ENCODE measurements around the gene DLG2.

GRCh38 chr11:84847842-84848241 lies 779.3 kb downstream of the DLG2 start:
- TF ChIP-seq CTCF (IDR thresholded peaks at IDR 0.05) (no peak), EP300 (IDR thresholded peaks at IDR 0.05) (no peak), POLR2A (IDR thresholded peaks at IDR 0.05) (no peak)

Measured in ovary (tissue), 3 donors.